ENCODE data around the gene FAM222B. TPM values are rescaled to one million over a fixed set of nuclear protein-coding genes. Genes with fewer than 3 reads are reported as not detected.
"Not testable (repeated sequence)": the region's sequence is repeated elsewhere in the genome, so short reads cannot be mapped to it uniquely, and the experiment has no call there.

The FAM222B gene
- total RNA-seq, 1 experiment from 2014 or later: 0.46 TPM

GRCh38 chr17:28856028-28856574 lies 13.5 kb upstream of the FAM222B start:
- Histone ChIP-seq H3K9me3 (peaks cover 8% of the 10 kb centered on the region; the same call in 1 of the 2 replicates), H3K36me3 (peaks cover 37% of the 10 kb centered on the region), H3K4me3 (peak overlapping the region; percentile 86), H3K27me3 (no peaks in the 10 kb centered on the region)
- no peak for DNase-seq

- Histone ChIP-seq H3K27me3 (no peaks in the 10 kb centered on the region), H3K4me3 (peak overlapping the region; percentile 86), H3K9me3 (peaks cover 8% of the 10 kb centered on the region; the same call in 1 of the 2 replicates), H3K36me3 (peaks cover 31% of the 10 kb centered on the region)
- no peak for DNase-seq
These were observed 12.7 kb upstream of the FAM222B start for GRCh38 chr17:28855336-28855679.

DNA sequence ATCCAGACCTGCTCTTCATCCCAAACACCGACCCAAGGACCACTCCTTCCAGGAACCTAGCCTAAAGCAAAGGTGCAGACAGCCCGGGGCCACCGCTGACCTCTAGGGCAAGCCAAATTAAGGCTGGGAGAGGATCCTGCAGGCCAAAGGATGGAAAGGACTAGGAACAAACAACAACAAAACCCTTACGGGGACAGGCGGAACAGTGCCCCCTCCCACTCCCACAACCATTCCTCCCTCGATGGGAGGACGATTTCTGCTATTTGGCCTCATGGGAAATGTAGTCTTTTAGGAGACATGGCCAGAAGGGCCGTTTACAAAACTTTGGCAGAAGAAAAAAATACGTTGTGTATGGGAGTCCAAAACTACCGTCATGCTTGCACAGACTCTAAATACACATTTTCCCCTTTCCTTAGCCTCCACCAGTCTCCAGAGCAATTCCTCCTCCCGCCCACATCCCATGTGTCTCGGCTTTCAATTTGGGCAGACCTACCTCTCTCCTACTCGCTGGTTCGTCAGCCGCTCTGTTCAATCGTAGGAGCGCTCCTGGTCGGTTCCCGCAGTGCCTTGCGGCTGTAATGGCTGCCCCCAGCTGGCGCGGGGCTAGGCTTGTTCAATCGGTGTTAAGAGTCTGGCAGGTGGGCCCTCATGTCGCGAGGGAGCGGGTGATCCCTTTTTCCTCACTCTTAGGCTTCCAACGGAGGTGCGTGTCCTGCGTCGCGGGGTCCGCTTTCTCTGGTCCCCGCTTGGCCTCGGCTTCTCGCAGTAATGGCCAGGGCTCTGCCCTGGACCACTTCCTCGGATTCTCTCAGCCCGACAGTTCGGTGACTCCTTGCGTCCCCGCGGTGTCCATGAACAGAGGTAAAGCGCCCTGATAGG lies 12.1 kb upstream of the FAM222B start, which contains the start of gene ERAL1:
Gene ERAL1 (plus strand): TSS at position 560 of the 879 bp plus-strand sequence. CDS start 19 bp downstream, at position 579.
- Histone ChIP-seq H3K36me3 (peaks cover 27% of the 10 kb centered on the region), H3K27me3 (no peaks in the 10 kb centered on the region), H3K4me3 (peak within 1 kb of the TSS; percentile 86), H3K9me3 (peaks cover 8% of the 10 kb centered on the region; the same call in 1 of the 2 replicates)
- DNase-seq: peak; percentile 91

GRCh38 chr17:28853295-28853694 lies 10.7 kb upstream of the FAM222B start:
- peaks cover 8% of the 10 kb centered on the region; the same call in 1 of the 2 replicates for H3K9me3 ChIP-seq
- no peak for DNase-seq

DNA sequence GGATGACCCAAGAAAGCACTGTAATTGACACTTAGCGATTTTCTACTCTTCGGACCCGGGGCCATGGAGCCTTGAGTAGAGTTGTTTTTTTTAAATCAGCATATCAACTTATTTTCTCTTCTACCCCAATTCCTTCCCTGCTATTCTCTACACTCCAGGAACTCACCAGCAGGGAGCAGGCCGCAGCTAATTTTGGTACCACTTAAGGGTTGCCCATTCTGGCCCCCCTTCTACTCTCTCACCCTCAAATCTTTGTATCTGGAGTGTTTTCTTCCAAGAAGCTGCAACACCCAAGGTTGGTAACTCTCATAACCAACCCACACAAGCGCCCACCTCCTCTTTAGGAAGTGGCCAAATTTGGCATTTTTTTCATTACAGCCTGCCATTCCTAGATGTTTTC lies 6.7 kb upstream of the FAM222B start:
- no peaks in the 10 kb centered on the region for H3K36me3 ChIP-seq
- no peak for DNase-seq
- no peaks in the 10 kb centered on the region for H3K27me3 ChIP-seq

More at GRCh38 chr17:28853295-28853694, 10.7 kb upstream of the FAM222B start:
- no peaks in the 10 kb centered on the region for H3K27me3 ChIP-seq
- no peak overlapping the region for H3K4me3 ChIP-seq
- H3K36me3 ChIP-seq: peaks cover 20% of the 10 kb centered on the region

GRCh38 chr17:28848667-28849066 lies 6.1 kb upstream of the FAM222B start:
- not testable (repeated sequence) for DNase-seq, H3K4me3 ChIP-seq

More for the DNA sequence above, 6.7 kb upstream of the FAM222B start:
- Histone ChIP-seq H3K9me3 (peaks cover 8% of the 10 kb centered on the region; the same call in 1 of the 2 replicates), H3K4me3 (no peak overlapping the region)

GRCh38 chr17:28846699-28847098 lies 4.1 kb upstream of the FAM222B start:
- not testable (repeated sequence) for H3K36me3 ChIP-seq, H3K9me3 ChIP-seq

More at GRCh38 chr17:28848667-28849066, 6.1 kb upstream of the FAM222B start:
- not testable (repeated sequence) for H3K9me3 ChIP-seq, H3K36me3 ChIP-seq, H3K27me3 ChIP-seq

GRCh38 chr17:28846231-28846630 lies 3.6 kb upstream of the FAM222B start:
- Histone ChIP-seq H3K4me3 (no peak overlapping the region), H3K36me3 (no peaks in the 10 kb centered on the region), H3K9me3 (no peaks in the 10 kb centered on the region), H3K27me3 (no peaks in the 10 kb centered on the region)
- DNase-seq: no peak

More at GRCh38 chr17:28846699-28847098, 4.1 kb upstream of the FAM222B start:
- not testable (repeated sequence) for H3K27me3 ChIP-seq, DNase-seq, H3K4me3 ChIP-seq

GRCh38 chr17:28843816-28844148 lies 1.2 kb upstream of the FAM222B start:
- DNase-seq: peak; percentile 46
- Histone ChIP-seq H3K9me3 (no peaks in the 10 kb centered on the region), H3K4me3 (no peak overlapping the region), H3K27me3 (no peaks in the 10 kb centered on the region), H3K36me3 (peaks cover 10% of the 10 kb centered on the region)

DNA sequence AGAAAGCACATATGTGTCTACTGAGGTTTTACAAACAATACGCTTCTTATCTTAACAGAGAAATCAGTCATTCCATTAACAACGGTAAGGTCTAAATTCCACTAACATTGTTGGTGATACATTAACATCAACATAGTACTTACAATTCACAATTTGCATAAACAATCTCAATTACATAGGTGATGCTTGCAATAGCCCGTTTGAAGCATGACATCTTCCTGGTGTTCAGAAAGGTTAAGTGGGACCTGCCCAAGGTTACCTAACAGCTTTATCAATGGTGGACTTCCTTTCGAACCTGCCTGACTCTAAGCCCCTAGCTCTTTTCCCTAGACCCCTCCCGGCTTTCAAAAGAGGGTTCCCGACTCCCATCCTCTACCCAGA lies 699 bp downstream of the FAM222B start:
- Histone ChIP-seq H3K27me3 (no peaks in the 10 kb centered on the region), H3K9me3 (no peaks in the 10 kb centered on the region), H3K36me3 (peaks cover 10% of the 10 kb centered on the region), H3K4me3 (peak overlapping the region; percentile 92)
- no peak for DNase-seq

- H3K36me3 ChIP-seq: peaks cover 12% of the 10 kb centered on the region
These were observed 3.4 kb downstream of the FAM222B start for GRCh38 chr17:28839221-28839620.

GRCh38 chr17:28836541-28836940 lies 6.0 kb downstream of the FAM222B start:
- H3K4me3 ChIP-seq, DNase-seq, H3K27me3 ChIP-seq, H3K9me3 ChIP-seq: not testable (repeated sequence)
- H3K36me3 ChIP-seq: peaks cover 22% of the 10 kb centered on the region

More at GRCh38 chr17:28839221-28839620, 3.4 kb downstream of the FAM222B start:
- DNase-seq: no peak
- H3K27me3 ChIP-seq: no peaks in the 10 kb centered on the region
- no peaks in the 10 kb centered on the region for H3K9me3 ChIP-seq
- no peak overlapping the region for H3K4me3 ChIP-seq

DNA sequence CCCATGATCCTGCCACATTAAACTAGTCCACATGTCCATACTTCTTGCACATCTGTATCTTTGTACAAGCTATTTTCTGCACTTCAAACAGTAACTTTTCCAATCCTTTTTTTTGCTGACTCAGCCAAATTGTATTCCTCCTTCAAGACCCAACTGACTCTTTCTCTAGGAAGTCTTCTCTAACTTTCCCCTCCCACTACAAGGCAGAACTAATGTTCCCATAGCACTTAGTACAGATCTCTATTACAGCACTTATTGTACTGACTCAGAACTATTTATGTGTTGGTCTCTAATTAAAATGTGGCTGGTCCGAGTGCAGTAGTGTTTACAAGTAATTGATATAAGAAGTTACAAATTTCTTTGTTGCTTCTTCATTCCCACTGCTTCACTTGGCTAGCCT lies 8.2 kb downstream of the FAM222B start:
- no peaks in the 10 kb centered on the region for H3K9me3 ChIP-seq
- no peak overlapping the region for H3K4me3 ChIP-seq
- H3K36me3 ChIP-seq: peaks cover 16% of the 10 kb centered on the region
- DNase-seq: no peak
- no peaks in the 10 kb centered on the region for H3K27me3 ChIP-seq

- Histone ChIP-seq H3K9me3 (no peaks in the 10 kb centered on the region), H3K27me3 (no peaks in the 10 kb centered on the region), H3K36me3 (peaks cover 15% of the 10 kb centered on the region), H3K4me3 (no peak overlapping the region)
- no peak for DNase-seq
These were observed 14.1 kb downstream of the FAM222B start for GRCh38 chr17:28828294-28829040.

DNA sequence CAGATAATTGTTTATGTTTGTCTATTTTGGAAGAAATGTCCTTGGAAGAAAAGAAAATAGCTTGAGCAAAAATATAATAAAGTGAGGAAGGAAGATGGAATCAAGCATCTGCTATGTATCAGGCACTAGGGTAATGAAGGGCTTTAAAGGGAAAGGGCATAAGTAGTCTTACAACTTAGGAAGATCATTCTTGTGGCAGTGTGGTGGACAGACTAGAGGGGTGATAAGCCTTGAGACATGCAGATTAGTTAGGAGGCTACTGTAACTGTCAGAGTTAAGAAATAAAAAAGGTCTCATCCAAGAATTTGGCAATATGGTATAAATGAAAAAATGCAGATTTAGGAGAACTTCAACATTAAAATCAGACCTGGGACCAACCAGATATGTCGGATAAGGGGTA lies 14.9 kb downstream of the FAM222B start:
- H3K36me3 ChIP-seq: peaks cover 15% of the 10 kb centered on the region
- no peaks in the 10 kb centered on the region for H3K27me3 ChIP-seq
- H3K4me3 ChIP-seq: no peak overlapping the region
- DNase-seq: no peak
- H3K9me3 ChIP-seq: no peaks in the 10 kb centered on the region

DNA sequence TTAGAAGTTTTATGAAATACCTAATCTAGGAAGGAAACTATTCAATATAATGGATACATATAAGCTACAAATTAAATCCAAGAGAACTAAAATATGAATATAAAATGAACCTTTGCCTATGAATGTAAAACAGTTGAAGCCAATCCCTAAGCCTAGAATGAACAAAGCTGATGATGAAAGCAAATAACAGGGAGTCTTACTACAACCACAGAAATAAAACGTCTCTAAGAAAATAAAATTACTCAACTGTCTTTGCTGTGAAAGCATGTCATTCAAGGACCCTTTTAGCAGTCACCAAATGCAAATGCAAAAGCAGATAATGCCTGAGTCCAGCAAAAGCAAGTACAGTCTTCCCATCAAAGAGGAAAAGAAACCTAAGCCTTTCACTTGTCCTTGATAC lies 23.0 kb downstream of the FAM222B start:
- no peaks in the 10 kb centered on the region for H3K9me3 ChIP-seq
- H3K4me3 ChIP-seq: no peak overlapping the region
- no peaks in the 10 kb centered on the region for H3K27me3 ChIP-seq
- DNase-seq: no peak
- H3K36me3 ChIP-seq: peaks cover 2% of the 10 kb centered on the region; the same call in 1 of the 2 replicates

DNA sequence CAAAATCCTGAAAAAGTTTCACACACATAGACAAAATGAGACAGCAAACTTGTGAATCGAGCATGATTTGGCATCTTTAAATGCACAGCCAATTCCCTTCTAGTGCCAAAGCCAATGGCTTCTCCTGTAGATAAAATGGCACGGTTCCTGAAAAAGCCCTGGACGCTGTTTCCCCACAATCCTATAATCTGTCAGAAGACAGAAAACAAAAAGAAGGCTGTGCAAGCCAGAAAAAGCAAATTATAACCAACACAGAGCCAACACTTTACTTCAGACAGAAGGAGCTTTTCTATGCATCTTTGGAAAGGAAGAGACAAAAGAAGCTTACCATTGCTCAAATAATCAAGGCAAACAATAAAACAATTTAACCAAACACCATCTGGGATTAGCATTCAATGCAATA lies 23.8 kb downstream of the FAM222B start:
- no peaks in the 10 kb centered on the region for H3K9me3 ChIP-seq
- peak; percentile 15 for DNase-seq

More for the DNA sequence above, 23.8 kb downstream of the FAM222B start:
- Histone ChIP-seq H3K4me3 (no peak overlapping the region), H3K36me3 (peaks cover 2% of the 10 kb centered on the region; the same call in 1 of the 2 replicates), H3K27me3 (no peaks in the 10 kb centered on the region)
